GM13976 (cell line): ENCODE data around the gene TNS3.

ENCODE experiments used
- DNase-seq: peaks from one replicate; pipeline ENCODE4 v3.0.0; 2012; ENCODE audit warnings: low spot score
- CTCF ChIP-seq: IDR thresholded peaks from 2 replicates; pipeline ENCODE4 v1.5.1; 2012; ENCODE audit warnings: borderline replicate concordance, mild to moderate bottlenecking; ENCODE audit not compliant: insufficient read depth; ENCODE audit errors: extremely low read depth, missing control alignments, control extremely low read depth
- in situ Hi-C: fragments of 300-500 bp; cut with MboI; formaldehyde crosslinking; loops from one replicate; pipeline ENCODE4 v1.12.0; 2022; ENCODE audit warnings: low sequenced_read_pairs, mixed read lengths, inconsistent platforms; ENCODE audit not compliant: unreplicated experiment

Gene TNS3

GRCh38 chr7:47422611-47423010, 159.3 kb downstream of the TNS3 start:
- TF ChIP-seq CTCF = no peak
- in situ Hi-C loops = no loop called here
- DNase-seq = no peak

DNA sequence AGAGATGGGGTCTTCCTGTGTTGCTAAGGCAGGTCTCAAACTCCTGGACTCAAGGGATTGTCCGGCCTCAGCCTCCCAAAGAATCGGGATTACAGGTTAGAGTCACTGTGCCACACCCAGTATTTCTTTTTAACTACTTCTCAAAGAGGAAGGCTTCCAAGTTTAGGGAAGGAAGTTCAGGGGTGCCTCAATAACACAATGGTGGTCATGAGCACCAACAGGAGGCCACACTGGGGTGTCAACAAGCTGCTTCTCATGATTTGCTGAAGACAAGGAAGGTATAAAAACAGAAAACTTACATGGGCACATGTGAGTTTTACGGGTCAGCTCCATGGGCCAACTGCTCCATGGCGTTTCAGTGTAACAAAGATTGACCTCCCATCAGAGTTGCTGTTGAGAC, 160.5 kb downstream of the TNS3 start:
- in situ Hi-C loops = no loop called here
- no peak for DNase-seq
- no peak for TF ChIP-seq CTCF

- in situ Hi-C loops = no loop called here
- DNase-seq = no peak
- no peak for TF ChIP-seq CTCF
Observed at GRCh38 chr7:47420122-47420780, 161.7 kb downstream of the TNS3 start.

DNA sequence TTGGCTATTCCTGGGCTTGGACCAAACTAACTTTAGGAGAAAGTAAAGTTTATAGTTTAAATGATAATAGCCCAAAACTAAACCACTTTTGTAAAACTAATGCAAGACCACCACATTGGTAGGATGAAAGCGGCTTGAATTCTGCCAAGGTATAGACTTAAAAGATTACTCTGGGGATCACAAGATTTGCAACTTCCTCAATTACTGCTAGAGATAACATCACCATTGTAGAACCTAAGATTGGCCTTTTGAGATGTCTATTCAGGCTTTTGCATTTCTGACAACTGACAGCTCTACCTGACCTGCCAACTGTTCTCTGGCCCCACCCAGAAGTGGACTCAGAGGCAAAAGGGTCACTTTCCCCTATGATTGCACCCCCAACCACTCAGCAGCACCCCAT, 162.4 kb downstream of the TNS3 start:
- DNase-seq = no peak

DNA sequence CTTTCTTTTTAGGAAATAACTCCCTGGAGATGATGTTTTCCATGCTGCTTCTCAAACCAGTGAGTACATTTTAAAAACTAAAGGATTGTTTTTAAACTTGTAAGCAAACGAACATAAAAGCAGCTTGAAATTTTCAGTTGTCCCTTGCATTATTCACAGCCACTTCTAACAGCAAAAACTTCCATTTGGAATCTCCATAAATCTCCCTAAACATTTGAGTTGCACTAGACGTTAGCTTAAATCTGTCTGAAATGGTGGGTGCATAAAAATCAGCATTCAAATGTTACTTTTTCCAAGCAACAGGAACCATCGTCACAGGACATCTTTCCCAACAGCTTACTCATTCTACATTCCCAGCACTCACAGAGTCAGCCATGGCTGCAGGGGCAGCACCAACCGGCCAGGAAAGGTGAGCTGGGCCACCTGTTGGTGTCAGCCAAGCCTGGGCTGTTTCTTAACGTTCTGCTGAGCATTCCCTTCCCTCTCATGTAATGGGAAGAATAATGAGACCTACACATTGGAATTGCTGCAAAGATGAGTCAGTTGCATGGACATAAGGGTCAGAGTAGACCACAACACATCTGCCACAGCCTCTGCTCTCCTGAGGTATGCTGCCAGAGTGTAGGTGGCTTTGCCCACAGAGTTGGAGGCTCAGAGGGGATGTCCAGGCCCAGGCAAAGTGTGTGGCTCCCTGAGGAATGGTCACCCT, 163.2 kb downstream of the TNS3 start:
- in situ Hi-C loops = no loop called here
- no peak for DNase-seq
- TF ChIP-seq CTCF = no peak

More for the DNA sequence above, 162.4 kb downstream of the TNS3 start:
- TF ChIP-seq CTCF = no peak
- in situ Hi-C loops = no loop called here

DNA sequence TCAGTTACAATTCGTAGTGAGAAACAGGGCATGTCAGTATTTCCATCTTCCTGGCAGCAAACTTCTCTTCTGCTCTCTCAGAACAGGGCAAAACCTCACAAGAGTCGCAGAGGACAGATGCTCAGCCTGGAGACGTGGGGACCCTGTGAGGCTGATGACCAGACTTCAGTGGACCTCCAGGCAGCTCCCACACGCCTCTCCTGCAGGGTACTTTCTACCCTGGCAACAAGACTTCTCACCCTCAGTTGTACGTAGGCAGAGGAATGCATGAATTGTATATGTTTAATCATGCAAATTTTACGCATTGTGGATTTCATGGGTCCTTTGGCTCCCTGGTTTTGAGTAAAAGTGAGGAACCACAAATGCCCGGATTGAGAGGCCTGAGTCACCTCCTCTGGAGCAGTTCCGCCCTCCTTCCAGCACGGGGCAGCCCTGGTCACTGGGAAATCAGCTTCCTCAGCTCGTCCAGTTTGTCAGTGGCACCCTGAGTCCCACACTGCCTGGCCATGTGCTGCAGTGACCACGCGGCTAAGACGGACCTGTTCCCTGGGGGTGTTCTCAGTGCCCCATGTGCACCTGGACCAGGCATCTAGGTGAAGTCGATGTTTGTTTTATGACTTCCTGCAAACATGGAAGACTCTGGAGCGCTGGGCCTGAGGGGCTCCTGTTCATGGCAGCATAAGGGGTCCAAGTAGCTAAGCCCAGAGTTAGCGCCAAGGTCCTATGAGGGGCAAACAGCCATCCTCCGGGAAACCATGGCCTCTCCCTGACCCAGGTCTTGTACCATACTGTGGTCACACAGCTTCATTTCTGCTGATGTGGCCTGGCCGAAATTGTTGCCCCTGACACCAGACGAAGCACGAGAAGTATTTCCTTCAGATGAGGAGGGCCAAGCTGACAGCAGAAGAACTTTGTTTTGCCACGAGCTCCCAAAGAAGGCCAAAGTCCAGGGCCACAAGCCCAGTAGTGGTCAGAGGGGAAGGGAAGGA, 165.1 kb downstream of the TNS3 start:
- no peak for TF ChIP-seq CTCF
- DNase-seq = no peak
- in situ Hi-C loops = no loop called here
